Breast epithelium (tissue), 3 donors: ENCODE results near the gene SMPDL3B.

ENCODE experiments used
- POLR2A ChIP-seq: fragments of 450-650 bp; IDR thresholded peaks from one replicate; pipeline ENCODE4 v1.6.1; 2016; ENCODE audit warnings: antibody characterized with exemption, mild to moderate bottlenecking, moderate library complexity
- POLR2AphosphoS5 ChIP-seq, 3 donors: sonication (generic); formaldehyde crosslinking; IDR thresholded peaks; one replicate each; pipeline ENCODE4 v1.6.1; 2017; ENCODE audit warnings: antibody characterized with exemption in 3 of 3
- TF ChIP-seq, protein P1 (sequence below), 3 donors: fragments of 450-650 bp; IDR thresholded peaks; one replicate each; pipeline ENCODE4 v1.5.1; 2016 to 2017; ENCODE audit warnings: antibody characterized with exemption in 3 of 3, mild to moderate bottlenecking in 3 of 3, moderate library complexity in 3 of 3

DNA sequence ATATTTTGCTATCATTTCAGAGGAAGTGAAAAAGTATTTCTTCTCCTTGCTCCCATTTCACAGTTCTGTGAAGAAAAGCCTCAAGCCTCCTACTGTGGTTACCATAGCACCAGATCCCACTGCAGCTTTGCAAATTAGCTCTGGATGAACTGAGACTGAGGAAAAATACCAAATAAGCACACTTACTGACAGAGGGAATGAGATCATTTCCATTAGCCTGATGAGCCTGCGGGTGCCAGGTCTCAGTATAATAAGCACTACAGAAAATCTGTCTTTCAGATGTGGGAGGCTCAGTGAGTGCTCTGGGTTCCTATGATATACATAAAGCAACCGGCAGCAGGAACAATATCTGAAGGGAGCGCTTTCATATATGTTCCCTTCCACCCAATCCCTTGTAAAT, 46.3 kb downstream of the SMPDL3B start:
- TF ChIP-seq, protein P1, sequence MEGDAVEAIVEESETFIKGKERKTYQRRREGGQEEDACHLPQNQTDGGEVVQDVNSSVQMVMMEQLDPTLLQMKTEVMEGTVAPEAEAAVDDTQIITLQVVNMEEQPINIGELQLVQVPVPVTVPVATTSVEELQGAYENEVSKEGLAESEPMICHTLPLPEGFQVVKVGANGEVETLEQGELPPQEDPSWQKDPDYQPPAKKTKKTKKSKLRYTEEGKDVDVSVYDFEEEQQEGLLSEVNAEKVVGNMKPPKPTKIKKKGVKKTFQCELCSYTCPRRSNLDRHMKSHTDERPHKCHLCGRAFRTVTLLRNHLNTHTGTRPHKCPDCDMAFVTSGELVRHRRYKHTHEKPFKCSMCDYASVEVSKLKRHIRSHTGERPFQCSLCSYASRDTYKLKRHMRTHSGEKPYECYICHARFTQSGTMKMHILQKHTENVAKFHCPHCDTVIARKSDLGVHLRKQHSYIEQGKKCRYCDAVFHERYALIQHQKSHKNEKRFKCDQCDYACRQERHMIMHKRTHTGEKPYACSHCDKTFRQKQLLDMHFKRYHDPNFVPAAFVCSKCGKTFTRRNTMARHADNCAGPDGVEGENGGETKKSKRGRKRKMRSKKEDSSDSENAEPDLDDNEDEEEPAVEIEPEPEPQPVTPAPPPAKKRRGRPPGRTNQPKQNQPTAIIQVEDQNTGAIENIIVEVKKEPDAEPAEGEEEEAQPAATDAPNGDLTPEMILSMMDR (IDR thresholded peaks at IDR 0.05): no peak
- TF ChIP-seq POLR2A (no peak), POLR2AphosphoS5 (IDR thresholded peaks at IDR 0.05) (no peak)
